ENCODE results near the gene SORCS2.

Gene SORCS2

DNA sequence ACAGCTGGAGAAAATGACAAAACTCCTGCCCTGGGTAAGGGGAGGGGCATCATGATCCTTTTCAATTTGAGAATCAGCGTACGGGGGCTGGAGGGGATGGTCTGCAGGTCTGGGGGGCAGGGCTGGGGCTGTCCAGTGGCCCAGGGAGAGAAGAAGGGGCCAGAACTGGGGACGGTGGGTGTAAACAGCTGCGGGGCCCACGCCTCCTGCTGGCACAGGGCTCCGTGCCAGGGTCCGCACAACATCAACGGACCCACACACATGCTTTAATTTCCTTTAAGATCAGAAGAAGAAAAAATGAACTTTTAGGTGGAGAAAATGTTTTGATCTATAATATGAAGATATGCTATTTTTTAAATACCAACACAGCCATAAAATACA is 190.3 kb downstream of the SORCS2 start:
- ChIA-PET CTCF (no interaction called here), POLR2A (no interaction called here)
- DNase-seq (ENCODE audit: extremely low spot score) = no peak
- TF ChIP-seq BHLHE40 (IDR thresholded peaks at IDR 0.05; ENCODE audit: borderline replicate concordance) (no peak), FOXM1 (IDR thresholded peaks at IDR 0.05; ENCODE audit: borderline replicate concordance) (no peak), ELF4 (IDR thresholded peaks at IDR 0.05) (no peak), FOXK2 (IDR thresholded peaks at IDR 0.05) (no peak), TARDBP (IDR thresholded peaks at IDR 0.05) (no peak), ZNF384 (IDR thresholded peaks at IDR 0.05) (no peak)

DNA sequence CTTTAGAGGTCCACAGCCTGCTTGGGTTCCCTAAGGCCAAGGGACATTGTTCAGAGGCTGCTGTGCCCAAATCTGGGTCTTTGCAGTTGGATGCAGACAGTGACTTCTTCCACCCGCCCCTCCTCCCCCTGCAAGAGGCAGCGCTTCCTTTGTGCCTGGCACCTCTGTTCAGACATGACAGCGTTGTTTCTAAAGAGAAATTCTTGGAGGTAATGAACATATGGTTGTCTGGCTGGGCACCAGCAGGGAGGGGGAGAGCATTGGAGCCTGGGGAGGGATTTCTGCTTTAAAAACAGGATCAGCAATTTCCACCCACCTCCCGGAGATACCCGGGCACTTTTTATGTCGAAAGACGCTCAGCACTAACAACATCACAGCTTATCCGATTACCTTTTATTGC is 190.9 kb downstream of the SORCS2 start:
- TF ChIP-seq HDGF (IDR thresholded peaks at IDR 0.05; ENCODE audit: borderline replicate concordance) = no peak
- TF ChIP-seq CTBP1 (IDR thresholded peaks at IDR 0.05; ENCODE audit: borderline replicate concordance) = no peak
- no peak for TF ChIP-seq ZNF384 (IDR thresholded peaks at IDR 0.05)
- TF ChIP-seq, protein P1, sequence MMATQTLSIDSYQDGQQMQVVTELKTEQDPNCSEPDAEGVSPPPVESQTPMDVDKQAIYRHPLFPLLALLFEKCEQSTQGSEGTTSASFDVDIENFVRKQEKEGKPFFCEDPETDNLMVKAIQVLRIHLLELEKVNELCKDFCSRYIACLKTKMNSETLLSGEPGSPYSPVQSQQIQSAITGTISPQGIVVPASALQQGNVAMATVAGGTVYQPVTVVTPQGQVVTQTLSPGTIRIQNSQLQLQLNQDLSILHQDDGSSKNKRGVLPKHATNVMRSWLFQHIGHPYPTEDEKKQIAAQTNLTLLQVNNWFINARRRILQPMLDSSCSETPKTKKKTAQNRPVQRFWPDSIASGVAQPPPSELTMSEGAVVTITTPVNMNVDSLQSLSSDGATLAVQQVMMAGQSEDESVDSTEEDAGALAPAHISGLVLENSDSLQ (IDR thresholded peaks at IDR 0.05) = no peak
- no peak for TF ChIP-seq BHLHE40 (IDR thresholded peaks at IDR 0.05; ENCODE audit: borderline replicate concordance)
- no peak for TF ChIP-seq ARNT (IDR thresholded peaks at IDR 0.05)
- TF ChIP-seq LEF1 (IDR thresholded peaks at IDR 0.05; ENCODE audit: borderline replicate concordance) = no peak
- TF ChIP-seq FOXK2 (IDR thresholded peaks at IDR 0.05) = no peak
- no peak for TF ChIP-seq ELF4 (IDR thresholded peaks at IDR 0.05)
- no peak for TF ChIP-seq SP1 (IDR thresholded peaks at IDR 0.05)
- TF ChIP-seq L3MBTL2 (conservative IDR thresholded peaks at IDR 0.05) = no peak
- no peak for TF ChIP-seq TARDBP (IDR thresholded peaks at IDR 0.05)
- TF ChIP-seq NFRKB (IDR thresholded peaks at IDR 0.05) = no peak
- POLR2A ChIA-PET = no interaction called here
- CTCF ChIA-PET = no interaction called here
- DNase-seq (ENCODE audit: extremely low spot score) = no peak

DNA sequence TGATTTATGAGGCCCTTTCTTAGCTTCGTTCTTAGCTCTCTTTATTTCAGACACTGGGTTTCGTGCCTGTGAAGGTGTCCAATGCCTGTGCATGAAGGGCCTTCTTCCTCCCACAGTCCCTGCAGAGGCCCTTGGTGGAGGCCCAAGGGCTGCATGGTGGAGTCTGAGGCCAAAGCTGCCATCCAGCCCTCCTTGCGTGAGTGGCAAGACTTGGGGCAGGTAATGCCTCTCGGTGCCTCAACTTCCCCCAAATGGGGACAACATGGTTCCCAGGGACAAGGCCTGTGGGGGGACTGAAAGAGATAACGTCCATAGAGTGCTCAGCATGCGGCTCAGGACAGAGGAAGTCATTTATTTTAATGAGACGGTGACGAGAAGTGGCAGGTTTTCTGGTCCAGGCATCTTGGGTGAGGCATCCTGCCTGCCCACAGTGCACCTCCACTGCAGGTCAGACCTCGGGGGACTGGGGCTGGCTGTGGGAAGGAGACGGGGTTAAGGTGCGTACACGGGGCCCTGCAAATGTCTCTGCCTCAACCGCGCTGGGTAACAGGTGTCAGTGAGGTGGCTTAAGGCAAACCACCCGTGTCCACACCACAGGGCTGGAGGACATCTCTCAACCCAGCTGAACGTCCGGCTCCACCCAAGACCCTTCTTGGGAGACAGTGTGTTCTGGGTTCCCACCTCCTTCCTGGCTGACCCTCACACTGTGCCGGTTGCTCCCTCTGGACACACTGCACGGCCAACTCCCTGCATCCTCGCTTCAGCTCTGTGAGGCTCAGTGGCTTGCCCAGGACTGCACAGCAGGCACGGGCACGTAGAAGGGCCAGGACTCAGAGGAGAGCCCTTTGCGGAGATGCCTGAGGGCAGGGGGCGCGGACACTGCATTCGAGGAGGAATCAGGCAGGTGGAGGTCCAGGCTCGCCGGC is 191.9 kb downstream of the SORCS2 start:
- no peak for DNase-seq (ENCODE audit: extremely low spot score)
- no peak for TF ChIP-seq SP1 (IDR thresholded peaks at IDR 0.05)
- TF ChIP-seq ARNT (IDR thresholded peaks at IDR 0.05) = no peak
- no peak for TF ChIP-seq FOXA1 (IDR thresholded peaks at IDR 0.05)
- no peak for TF ChIP-seq CTBP1 (IDR thresholded peaks at IDR 0.05; ENCODE audit: borderline replicate concordance)
- TF ChIP-seq, protein P1 (IDR thresholded peaks at IDR 0.05) = no peak
- TF ChIP-seq BHLHE40 (IDR thresholded peaks at IDR 0.05; ENCODE audit: borderline replicate concordance) = no peak
- no peak for TF ChIP-seq HDGF (IDR thresholded peaks at IDR 0.05; ENCODE audit: borderline replicate concordance)
- no peak for TF ChIP-seq FOXK2 (IDR thresholded peaks at IDR 0.05)
- no peak for TF ChIP-seq FOXM1 (IDR thresholded peaks at IDR 0.05; ENCODE audit: borderline replicate concordance)
- no peak for TF ChIP-seq ELF4 (IDR thresholded peaks at IDR 0.05)
- no peak for TF ChIP-seq SUZ12 (IDR thresholded peaks at IDR 0.05)
- ChIA-PET POLR2A (no interaction called here), CTCF (no interaction called here)

DNA sequence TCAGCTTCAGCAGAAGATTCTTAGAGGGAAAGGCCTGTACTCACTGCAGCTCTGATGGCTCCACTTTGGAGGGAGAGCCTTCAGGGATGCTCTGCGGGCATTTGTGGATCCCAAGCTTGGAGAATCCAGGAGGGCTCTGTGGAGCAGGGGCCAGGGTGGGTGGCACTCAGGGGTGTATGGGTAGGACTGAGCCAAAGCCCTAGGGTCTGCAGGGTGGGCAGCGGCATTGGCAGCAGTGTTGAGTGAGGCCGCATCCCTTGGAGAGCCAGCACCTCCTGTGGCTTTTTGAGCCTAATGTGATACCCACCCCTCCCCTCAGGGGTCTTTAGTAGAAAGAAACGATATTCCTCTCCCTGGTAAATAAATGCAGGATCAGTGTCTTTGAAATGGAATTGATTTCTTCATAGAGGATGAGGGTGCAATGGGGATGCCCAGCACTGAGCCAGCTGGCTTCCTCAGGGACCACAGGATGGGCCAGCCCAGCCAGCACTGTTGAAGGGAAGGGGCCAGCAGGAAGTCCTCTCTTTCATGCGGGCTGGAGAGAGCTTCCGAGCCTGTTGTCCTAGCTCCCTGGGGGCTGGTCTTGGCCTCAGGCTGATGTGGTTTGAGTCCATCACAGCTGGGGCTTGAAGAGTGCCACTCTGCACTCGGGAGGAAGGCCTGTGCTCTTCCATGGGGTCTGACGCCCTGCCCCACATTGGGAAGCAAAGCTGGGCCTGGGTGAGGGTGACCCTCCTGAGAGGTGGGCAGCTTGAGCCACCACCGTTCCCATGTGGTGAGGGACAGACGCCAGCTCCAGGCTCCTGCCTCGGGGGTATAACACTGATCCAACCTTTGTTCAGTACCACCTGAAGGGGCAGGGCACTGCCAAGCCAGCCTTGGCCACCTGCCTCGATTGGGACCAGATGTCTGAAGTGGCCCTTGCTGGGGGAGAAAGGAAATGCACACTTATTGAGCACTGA is 192.9 kb downstream of the SORCS2 start:
- DNase-seq (ENCODE audit: extremely low spot score) = no peak
- TF ChIP-seq SUZ12 (IDR thresholded peaks at IDR 0.05) (no peak), SP1 (IDR thresholded peaks at IDR 0.05) (no peak), ELF4 (IDR thresholded peaks at IDR 0.05) (no peak), LEF1 (IDR thresholded peaks at IDR 0.05; ENCODE audit: borderline replicate concordance) (no peak), TARDBP (IDR thresholded peaks at IDR 0.05) (no peak), BHLHE40 (IDR thresholded peaks at IDR 0.05; ENCODE audit: borderline replicate concordance) (no peak), L3MBTL2 (conservative IDR thresholded peaks at IDR 0.05) (no peak), FOXK2 (IDR thresholded peaks at IDR 0.05) (no peak), ARNT (IDR thresholded peaks at IDR 0.05) (no peak), FOXM1 (IDR thresholded peaks at IDR 0.05; ENCODE audit: borderline replicate concordance) (no peak)
- ChIA-PET CTCF (no interaction called here), POLR2A (no interaction called here)

DNA sequence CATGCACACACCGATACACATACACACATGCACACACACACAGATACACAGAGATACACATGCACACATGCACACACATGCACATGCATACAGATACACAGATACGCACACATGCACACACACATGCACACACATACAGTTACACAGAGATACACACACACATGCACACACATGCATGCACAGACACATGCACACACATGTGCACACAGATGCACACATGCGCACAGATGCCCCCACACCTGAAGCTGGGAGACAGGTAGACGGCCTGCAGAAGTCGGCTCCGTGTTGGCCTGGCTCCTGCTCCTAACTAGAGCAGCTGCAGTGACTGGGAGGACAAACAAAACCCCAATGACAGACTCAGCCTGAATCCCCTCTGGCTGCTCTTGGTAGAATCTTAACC is 195.6 kb downstream of the SORCS2 start:
- TF ChIP-seq FOXA1 (IDR thresholded peaks at IDR 0.05) = no peak
- TF ChIP-seq LEF1 (IDR thresholded peaks at IDR 0.05; ENCODE audit: borderline replicate concordance) = no peak
- TF ChIP-seq SP1 (IDR thresholded peaks at IDR 0.05) = no peak
- no peak for TF ChIP-seq SUZ12 (IDR thresholded peaks at IDR 0.05)
- no peak for TF ChIP-seq ELF4 (IDR thresholded peaks at IDR 0.05)
- no peak for TF ChIP-seq FOXK2 (IDR thresholded peaks at IDR 0.05)
- TF ChIP-seq ARNT (IDR thresholded peaks at IDR 0.05) = no peak
- no peak for TF ChIP-seq BHLHE40 (IDR thresholded peaks at IDR 0.05; ENCODE audit: borderline replicate concordance)
- no peak for TF ChIP-seq CTBP1 (IDR thresholded peaks at IDR 0.05; ENCODE audit: borderline replicate concordance)
- no peak for TF ChIP-seq TARDBP (IDR thresholded peaks at IDR 0.05)
- TF ChIP-seq HDGF (IDR thresholded peaks at IDR 0.05; ENCODE audit: borderline replicate concordance) = no peak
- no peak for TF ChIP-seq NFRKB (IDR thresholded peaks at IDR 0.05)
- TF ChIP-seq, protein P1 (IDR thresholded peaks at IDR 0.05) = no peak
- TF ChIP-seq FOXM1 (IDR thresholded peaks at IDR 0.05; ENCODE audit: borderline replicate concordance) = no peak
- POLR2A ChIA-PET = no interaction called here
- CTCF ChIA-PET = no interaction called here
- DNase-seq (ENCODE audit: extremely low spot score) = no peak
